ENCODE measurements around the gene NF2. TPM values are rescaled to one million over a fixed set of nuclear protein-coding genes. Genes with fewer than 3 reads are reported as not detected.

NF2 gene
- total RNA-seq, 1 experiment from 2014 or later = 50.9 TPM

DNA sequence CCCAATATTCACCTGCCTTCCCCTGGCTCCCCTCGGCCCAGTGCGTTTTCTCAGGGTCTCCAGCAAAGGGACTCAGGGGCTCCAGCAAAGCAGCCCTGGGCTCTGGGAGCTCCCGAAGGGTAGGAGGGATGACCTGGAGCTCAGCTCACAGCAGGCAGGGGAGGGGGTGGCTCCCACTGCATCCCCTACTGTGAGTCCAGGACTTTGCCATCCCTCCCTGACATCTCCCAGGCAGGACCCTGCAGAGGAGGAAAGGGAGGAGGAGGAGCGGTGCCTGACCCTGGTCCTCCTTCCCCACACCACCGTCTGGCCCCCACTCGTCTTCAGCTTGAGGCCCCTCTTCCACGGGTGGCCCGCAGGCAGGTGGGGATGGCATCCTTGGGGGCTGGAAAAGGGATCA lies 121.4 kb downstream of the NF2 start:
- no peak overlapping the region for H2BK12ac ChIP-seq (ENCODE audit: insufficient read length, low read depth, low read length)
- Mint-ChIP-seq H3K27ac (no peak overlapping the region), H3K27me3 (ENCODE audit: low read depth) (peaks cover 61% of the 10 kb centered on the region), H3K36me3 (ENCODE audit: insufficient read depth in 1 of 3, low read depth in 3 of 3) (no peaks in the 10 kb centered on the region; a peak in 1 of 7 replicates), H3K4me1 (peaks cover 11 to 14% of the 10 kb centered on the region in 2 experiments; a peak in 3 of 4 replicates), H3K9me3 (no peaks in the 10 kb centered on the region; a peak in 1 of 5 replicates), H3K4me3 (no peak overlapping the region)
- no peak overlapping the region for H2AK5ac ChIP-seq (ENCODE audit: insufficient read length, low read length)
- no peak overlapping the region for H2BK15ac ChIP-seq (ENCODE audit: low read depth, low read length)
- WGBS (ENCODE audit: extremely low coverage, insufficient read length, low lambda C conversion rate) = no CpG with 5 or more reads among the region's 8 CpGs
- H4K91ac ChIP-seq (ENCODE audit: insufficient read length, low read depth, low read length) = no peak overlapping the region
- H2BK20ac ChIP-seq (ENCODE audit: low read depth, low read length, poor library complexity, severe bottlenecking) = no peak overlapping the region
- H3K56ac ChIP-seq (ENCODE audit: insufficient read length, low read depth, low read length) = no peak overlapping the region
- H3K23me2 ChIP-seq (ENCODE audit: insufficient read length, low read depth, low read length, poor library complexity, severe bottlenecking) = peaks cover 4% of the 10 kb centered on the region
- peaks cover 11% of the 10 kb centered on the region; the same call in 1 of the 2 replicates for H3K27me3 ChIP-seq (ENCODE audit: insufficient read depth, low read length)
- H2AFZ ChIP-seq (ENCODE audit: low read length) = no peak overlapping the region
- H3K14ac ChIP-seq (ENCODE audit: insufficient read depth, low read length) = no peak overlapping the region; the same call in 1 of the 2 replicates
- H3K79me1 ChIP-seq (ENCODE audit: insufficient read depth, low read depth, low read length, poor library complexity, severe bottlenecking) = no peaks in the 10 kb centered on the region
- H2BK5ac ChIP-seq (ENCODE audit: insufficient read length, low read length) = no peak overlapping the region
- H3K23ac ChIP-seq (ENCODE audit: insufficient read length, low read depth, low read length) = no peak overlapping the region
- no peak overlapping the region for H3K18ac ChIP-seq (ENCODE audit: insufficient read length, low read depth, low read length)
- H4K8ac ChIP-seq (replicated peaks; ENCODE audit: insufficient read length, low read depth, low read length) = no peak overlapping the region
- no peaks in the 10 kb centered on the region for H3K79me2 ChIP-seq (ENCODE audit: insufficient read depth, low read length)
- TF ChIP-seq, protein P1, sequence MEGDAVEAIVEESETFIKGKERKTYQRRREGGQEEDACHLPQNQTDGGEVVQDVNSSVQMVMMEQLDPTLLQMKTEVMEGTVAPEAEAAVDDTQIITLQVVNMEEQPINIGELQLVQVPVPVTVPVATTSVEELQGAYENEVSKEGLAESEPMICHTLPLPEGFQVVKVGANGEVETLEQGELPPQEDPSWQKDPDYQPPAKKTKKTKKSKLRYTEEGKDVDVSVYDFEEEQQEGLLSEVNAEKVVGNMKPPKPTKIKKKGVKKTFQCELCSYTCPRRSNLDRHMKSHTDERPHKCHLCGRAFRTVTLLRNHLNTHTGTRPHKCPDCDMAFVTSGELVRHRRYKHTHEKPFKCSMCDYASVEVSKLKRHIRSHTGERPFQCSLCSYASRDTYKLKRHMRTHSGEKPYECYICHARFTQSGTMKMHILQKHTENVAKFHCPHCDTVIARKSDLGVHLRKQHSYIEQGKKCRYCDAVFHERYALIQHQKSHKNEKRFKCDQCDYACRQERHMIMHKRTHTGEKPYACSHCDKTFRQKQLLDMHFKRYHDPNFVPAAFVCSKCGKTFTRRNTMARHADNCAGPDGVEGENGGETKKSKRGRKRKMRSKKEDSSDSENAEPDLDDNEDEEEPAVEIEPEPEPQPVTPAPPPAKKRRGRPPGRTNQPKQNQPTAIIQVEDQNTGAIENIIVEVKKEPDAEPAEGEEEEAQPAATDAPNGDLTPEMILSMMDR (conservative IDR thresholded peaks at IDR 0.05) = no peak
- H4K20me1 ChIP-seq (ENCODE audit: control insufficient read depth, insufficient read depth, insufficient read length) = no peaks in the 10 kb centered on the region
- H4K5ac ChIP-seq (ENCODE audit: insufficient read length, low read depth, low read length) = no peak overlapping the region
- no peak overlapping the region for H3K27ac ChIP-seq (ENCODE audit: insufficient read length, low read depth, low read length)
- DNase-seq = no peak
- no peak overlapping the region for H3T11ph ChIP-seq (ENCODE audit: low read length)
- no peaks in the 10 kb centered on the region for H3K4me1 ChIP-seq (ENCODE audit: insufficient read depth, low read length)
- no peaks in the 10 kb centered on the region for H3K9me3 ChIP-seq (ENCODE audit: control insufficient read depth, low read depth, low read length)
- no peak overlapping the region for H2BK120ac ChIP-seq (ENCODE audit: low read depth, low read length, poor library complexity, severe bottlenecking)
- no peak overlapping the region for H3K9ac ChIP-seq (ENCODE audit: extremely low read depth, insufficient read length, low read length)
- H3K4me2 ChIP-seq (ENCODE audit: insufficient read depth, insufficient read length, low read length) = no peak overlapping the region
- H3K4ac ChIP-seq (ENCODE audit: low read depth, low read length) = no peak overlapping the region

All from H9 (cell line).